SK-N-SH (cell line): ENCODE results near the gene ODF2L.

Experiments used
- CTCF ChIP-seq: fragments of 200-600 bp; sonication (generic); IDR thresholded peaks from 2 replicates; pipeline ENCODE4 v1.6.1; 2017; ENCODE audit warnings: antibody characterized with exemption, mild to moderate bottlenecking, moderate library complexity
- EZH2phosphoT487 ChIP-seq: fragments of 200-600 bp; sonication (generic); IDR thresholded peaks from 2 replicates; pipeline ENCODE4 v1.6.1; 2017; ENCODE audit warnings: low read depth, mixed run types, mild to moderate bottlenecking, antibody characterized with exemption, moderate library complexity, borderline replicate concordance
- FOXM1 ChIP-seq: IDR thresholded peaks from 2 replicates; pipeline ENCODE4 v1.4.0; 2012; ENCODE audit warnings: low read depth, mild to moderate bottlenecking
- GABPA ChIP-seq: IDR thresholded peaks from 2 replicates; pipeline ENCODE4 v1.4.0; 2012; ENCODE audit warnings: low read depth, mild to moderate bottlenecking
- JUND ChIP-seq: IDR thresholded peaks from 2 replicates; pipeline ENCODE4 v1.4.0; 2012
- NFIC ChIP-seq: IDR thresholded peaks from 2 replicates; pipeline ENCODE4 v1.4.0; 2012; ENCODE audit warnings: borderline replicate concordance
- POLR2AphosphoS5 ChIP-seq: IDR thresholded peaks from 2 replicates; pipeline ENCODE4 v1.6.1; 2012; ENCODE audit warnings: low read depth, low read length
- RAD21 ChIP-seq: IDR thresholded peaks from 2 replicates; pipeline ENCODE4 v1.6.1; 2012; ENCODE audit warnings: mild to moderate bottlenecking, low read length
- RFX5 ChIP-seq: IDR thresholded peaks from 2 replicates; pipeline ENCODE4 v1.6.1; 2012; ENCODE audit warnings: mild to moderate bottlenecking, improper control_type of control experiment, low read length
- YY1 ChIP-seq: IDR thresholded peaks from 2 replicates; pipeline ENCODE4 v1.4.0; 2012; ENCODE audit warnings: low read depth, mild to moderate bottlenecking
- TF ChIP-seq, protein P1 (sequence below): IDR thresholded peaks from 2 replicates; pipeline ENCODE4 v1.6.1; 2012; ENCODE audit warnings: mild to moderate bottlenecking, low read depth, low read length, moderate library complexity

DNA sequence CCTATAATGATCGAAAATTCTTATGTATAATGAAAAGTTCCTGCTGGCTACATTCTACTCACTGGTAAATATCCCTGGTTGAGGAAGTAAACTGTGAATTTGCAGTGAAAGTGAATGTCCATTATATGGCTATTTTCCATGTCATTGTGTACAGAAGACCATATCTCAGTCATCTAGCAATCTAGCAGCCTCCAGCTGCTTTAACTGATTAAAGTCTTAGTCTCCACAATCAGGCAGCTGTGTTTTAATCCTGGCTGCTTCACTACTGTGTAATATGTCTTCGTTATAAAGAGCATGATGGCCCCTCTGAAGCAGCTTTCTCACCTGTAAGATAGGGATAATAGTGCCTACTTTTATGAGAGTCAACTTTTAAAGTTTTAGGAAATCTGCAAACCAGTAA, 39.2 kb upstream of the ODF2L start:
- TF ChIP-seq GABPA (no peak), RAD21 (no peak), POLR2AphosphoS5 (no peak), NFIC (no peak), JUND (no peak), CTCF (no peak), EZH2phosphoT487 (no peak), YY1 (no peak), FOXM1 (no peak), RFX5 (no peak)
- TF ChIP-seq, protein P1, sequence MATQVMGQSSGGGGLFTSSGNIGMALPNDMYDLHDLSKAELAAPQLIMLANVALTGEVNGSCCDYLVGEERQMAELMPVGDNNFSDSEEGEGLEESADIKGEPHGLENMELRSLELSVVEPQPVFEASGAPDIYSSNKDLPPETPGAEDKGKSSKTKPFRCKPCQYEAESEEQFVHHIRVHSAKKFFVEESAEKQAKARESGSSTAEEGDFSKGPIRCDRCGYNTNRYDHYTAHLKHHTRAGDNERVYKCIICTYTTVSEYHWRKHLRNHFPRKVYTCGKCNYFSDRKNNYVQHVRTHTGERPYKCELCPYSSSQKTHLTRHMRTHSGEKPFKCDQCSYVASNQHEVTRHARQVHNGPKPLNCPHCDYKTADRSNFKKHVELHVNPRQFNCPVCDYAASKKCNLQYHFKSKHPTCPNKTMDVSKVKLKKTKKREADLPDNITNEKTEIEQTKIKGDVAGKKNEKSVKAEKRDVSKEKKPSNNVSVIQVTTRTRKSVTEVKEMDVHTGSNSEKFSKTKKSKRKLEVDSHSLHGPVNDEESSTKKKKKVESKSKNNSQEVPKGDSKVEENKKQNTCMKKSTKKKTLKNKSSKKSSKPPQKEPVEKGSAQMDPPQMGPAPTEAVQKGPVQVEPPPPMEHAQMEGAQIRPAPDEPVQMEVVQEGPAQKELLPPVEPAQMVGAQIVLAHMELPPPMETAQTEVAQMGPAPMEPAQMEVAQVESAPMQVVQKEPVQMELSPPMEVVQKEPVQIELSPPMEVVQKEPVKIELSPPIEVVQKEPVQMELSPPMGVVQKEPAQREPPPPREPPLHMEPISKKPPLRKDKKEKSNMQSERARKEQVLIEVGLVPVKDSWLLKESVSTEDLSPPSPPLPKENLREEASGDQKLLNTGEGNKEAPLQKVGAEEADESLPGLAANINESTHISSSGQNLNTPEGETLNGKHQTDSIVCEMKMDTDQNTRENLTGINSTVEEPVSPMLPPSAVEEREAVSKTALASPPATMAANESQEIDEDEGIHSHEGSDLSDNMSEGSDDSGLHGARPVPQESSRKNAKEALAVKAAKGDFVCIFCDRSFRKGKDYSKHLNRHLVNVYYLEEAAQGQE = no peak
